ENCODE results near the gene CA9.

The CA9 gene

DNA sequence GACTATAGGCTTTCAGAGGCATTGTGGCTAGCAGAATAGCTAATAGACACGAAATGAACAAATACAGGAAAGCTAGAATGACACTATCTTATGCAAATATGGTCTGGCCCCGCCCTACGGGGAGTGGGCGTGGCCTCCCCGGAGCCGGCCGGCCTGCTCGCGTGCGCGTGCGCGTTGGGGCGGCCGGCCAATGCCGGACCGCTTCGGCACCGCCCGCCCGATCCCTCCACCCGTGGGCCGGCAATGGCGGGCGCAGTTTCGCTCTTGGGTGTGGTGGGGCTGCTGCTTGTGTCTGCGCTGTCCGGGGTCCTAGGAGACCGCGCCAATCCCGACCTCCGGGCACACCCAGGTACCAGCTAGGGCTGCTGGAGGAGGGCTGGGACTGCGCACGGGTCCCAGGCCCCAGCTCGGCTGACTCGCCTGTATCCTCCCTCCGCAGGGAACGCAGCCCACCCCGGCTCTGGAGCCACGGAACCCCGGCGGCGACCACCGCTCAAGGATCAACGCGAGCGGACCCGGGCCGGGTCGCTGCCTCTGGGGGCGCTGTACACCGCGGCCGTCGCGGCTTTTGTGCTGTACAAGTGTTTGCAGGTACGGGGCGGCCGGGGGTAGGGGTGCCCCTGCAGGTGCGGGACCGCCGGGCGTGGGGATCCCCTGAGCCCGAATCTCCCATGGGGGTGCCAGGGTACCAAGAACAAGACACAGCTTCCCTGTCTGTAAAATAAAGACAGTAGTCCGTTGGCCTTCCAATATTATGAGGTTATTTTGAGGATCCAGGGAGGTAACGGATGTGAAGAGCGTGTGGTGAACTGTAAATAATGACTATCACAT is 15.4 kb upstream of the CA9 start, which contains the start of gene CCDC107:
Gene CCDC107 (plus strand): TSS at position 156 of the 831 bp plus-strand sequence. CDS start 88 bp downstream, at position 244.
- Histone ChIP-seq H3K36me3 (ENCODE audit: insufficient read depth, low read length) (peaks cover 27% of the 10 kb centered on the region), H3K4me3 (peak within 1 kb of the TSS; percentile 90), H3K9me3 (ENCODE audit: low read depth, low read length) (no peaks in the 10 kb centered on the region), H3K27ac (peak within 1 kb of the TSS; percentile 97), H3K9ac (ENCODE audit: insufficient read length) (peak within 1 kb of the TSS; percentile 86)
- TF ChIP-seq FOXP2 (optimal IDR thresholded peaks at IDR 0.05; ENCODE audit: control extremely low read depth, extremely low read length, insufficient read depth) (no peak), EZH2 (IDR thresholded peaks at IDR 0.05) (no peak), POLR2AphosphoS5 (IDR thresholded peaks at IDR 0.05; ENCODE audit: borderline replicate concordance, low read depth, low read length) (peak; percentile 70)
- DNase-seq (ENCODE audit: low read depth, low spot score), result no peak

DNA sequence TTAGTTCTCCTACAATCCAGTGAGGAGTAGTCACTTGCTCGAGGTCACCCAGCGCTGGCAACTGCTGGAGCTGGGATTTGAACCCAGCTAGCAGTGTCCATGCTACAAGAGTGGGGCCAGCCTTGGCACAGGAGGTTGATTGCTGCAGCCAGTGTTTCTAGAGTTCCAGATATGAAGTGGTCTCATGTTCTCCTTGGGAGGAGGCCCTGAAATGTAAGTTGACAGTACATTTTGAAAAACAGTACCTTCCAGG is 14.8 kb upstream of the CA9 start:
- DNase-seq (ENCODE audit: low read depth, low spot score), result no peak
- H3K36me3 ChIP-seq (ENCODE audit: insufficient read depth, low read length), result peaks cover 27% of the 10 kb centered on the region
- no peaks in the 10 kb centered on the region for H3K9me3 ChIP-seq (ENCODE audit: low read depth, low read length)
- peak overlapping the region; percentile 90 for H3K4me3 ChIP-seq
- H3K9ac ChIP-seq (ENCODE audit: insufficient read length), result peak overlapping the region; percentile 86
- TF ChIP-seq FOXP2 (optimal IDR thresholded peaks at IDR 0.05; ENCODE audit: control extremely low read depth, extremely low read length, insufficient read depth), result no peak
- TF ChIP-seq POLR2AphosphoS5 (IDR thresholded peaks at IDR 0.05; ENCODE audit: borderline replicate concordance, low read depth, low read length), result no peak
- no peak for TF ChIP-seq EZH2 (IDR thresholded peaks at IDR 0.05)
- peak overlapping the region; percentile 38; the same call in 1 of the 2 replicates for H3K27ac ChIP-seq

DNA sequence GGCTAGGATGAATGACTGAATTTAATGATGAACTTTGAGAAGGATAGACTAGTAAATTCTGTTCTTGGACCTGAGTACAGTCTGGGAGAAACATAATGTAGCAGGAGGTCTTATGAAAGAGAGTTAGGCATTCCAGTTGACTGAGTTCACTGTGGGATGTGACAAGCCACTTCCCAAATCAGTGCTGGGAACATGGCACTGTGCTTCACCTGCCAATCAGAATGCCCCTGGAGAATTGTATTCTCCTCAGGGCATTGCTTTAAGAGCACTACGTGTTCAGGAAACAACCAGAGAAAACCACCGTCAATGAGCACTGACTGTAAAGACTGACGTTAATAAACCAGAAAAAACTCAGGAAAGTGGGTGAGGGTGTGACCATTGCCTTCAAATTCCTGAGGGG is 14.4 kb upstream of the CA9 start:
- Histone ChIP-seq H3K4me3 (peak overlapping the region; percentile 90), H3K9me3 (ENCODE audit: low read depth, low read length) (no peaks in the 10 kb centered on the region), H3K9ac (ENCODE audit: insufficient read length) (peak overlapping the region; percentile 86), H3K27ac (peak overlapping the region; percentile 38; the same call in 1 of the 2 replicates), H3K36me3 (ENCODE audit: insufficient read depth, low read length) (peaks cover 27% of the 10 kb centered on the region)
- TF ChIP-seq EZH2 (IDR thresholded peaks at IDR 0.05), result no peak
- TF ChIP-seq POLR2AphosphoS5 (IDR thresholded peaks at IDR 0.05; ENCODE audit: borderline replicate concordance, low read depth, low read length), result no peak; the same call in 1 of the 2 replicates
- no peak for TF ChIP-seq FOXP2 (optimal IDR thresholded peaks at IDR 0.05; ENCODE audit: control extremely low read depth, extremely low read length, insufficient read depth)
- DNase-seq (ENCODE audit: low read depth, low spot score), result no peak

DNA sequence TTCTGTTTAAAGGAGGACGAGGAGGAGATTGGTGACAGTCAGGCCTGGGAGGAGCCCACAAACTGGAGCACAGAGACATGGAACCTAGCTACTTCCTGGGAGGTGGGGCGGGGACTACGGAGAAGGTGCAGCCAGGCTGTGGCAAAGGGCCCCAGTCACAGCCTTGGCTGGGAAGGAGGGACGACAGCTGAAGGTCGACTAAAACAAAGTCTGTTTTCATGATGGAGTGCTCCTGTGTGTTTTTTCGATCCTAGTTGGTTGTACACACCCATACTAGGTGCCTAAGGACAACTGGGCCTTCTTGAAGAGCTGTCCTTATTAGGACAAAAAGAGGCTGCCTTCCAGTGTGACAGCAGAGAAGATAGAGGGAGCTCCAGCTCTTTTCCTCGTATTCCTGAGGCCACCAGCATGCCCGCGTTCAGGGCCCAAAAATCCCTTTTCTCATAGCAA is 12.7 kb upstream of the CA9 start:
- Histone ChIP-seq H3K27ac (no peak overlapping the region), H3K4me3 (no peak overlapping the region)
- TF ChIP-seq POLR2AphosphoS5 (IDR thresholded peaks at IDR 0.05; ENCODE audit: borderline replicate concordance, low read depth, low read length), result no peak
- no peak for TF ChIP-seq FOXP2 (optimal IDR thresholded peaks at IDR 0.05; ENCODE audit: control extremely low read depth, extremely low read length, insufficient read depth)

DNA sequence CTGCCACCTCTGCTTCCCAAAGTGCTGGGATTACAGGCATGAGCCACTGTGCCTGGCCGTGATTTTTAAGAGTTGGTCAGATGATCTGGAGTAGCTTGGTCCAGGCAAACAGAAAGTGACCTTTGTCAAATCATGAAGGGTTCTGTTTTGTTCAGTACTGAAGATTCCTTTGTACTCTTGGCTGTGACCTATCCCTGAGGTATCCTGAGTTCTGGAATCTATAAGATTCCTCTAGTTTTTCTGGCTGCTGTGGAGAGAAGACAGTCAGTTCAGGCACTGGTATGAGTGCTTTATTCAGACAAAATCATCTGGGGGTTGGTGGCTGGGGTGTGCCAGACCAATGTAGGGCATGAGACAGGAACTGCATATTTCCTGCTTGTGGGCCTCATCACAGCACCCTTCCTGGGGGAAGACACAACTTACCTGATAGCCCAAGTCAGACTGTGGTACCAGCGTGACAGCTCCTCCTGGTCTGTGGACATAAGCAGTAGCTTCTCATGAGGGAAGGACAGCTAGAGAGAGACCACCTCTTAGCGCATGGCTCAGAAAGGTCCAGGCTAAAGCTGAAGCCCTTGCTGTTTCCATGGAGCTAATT is 11.9 kb upstream of the CA9 start:
- no peak overlapping the region for H3K9ac ChIP-seq (ENCODE audit: insufficient read length)
- H3K27ac ChIP-seq, result no peak overlapping the region; the same call in 1 of the 2 replicates
- TF ChIP-seq POLR2AphosphoS5 (IDR thresholded peaks at IDR 0.05; ENCODE audit: borderline replicate concordance, low read depth, low read length) (no peak; the same call in 1 of the 2 replicates), FOXP2 (optimal IDR thresholded peaks at IDR 0.05; ENCODE audit: control extremely low read depth, extremely low read length, insufficient read depth) (no peak), EZH2 (IDR thresholded peaks at IDR 0.05) (no peak)
- H3K4me3 ChIP-seq, result no peak overlapping the region
- H3K9me3 ChIP-seq (ENCODE audit: low read depth, low read length), result no peaks in the 10 kb centered on the region
- peaks cover 27% of the 10 kb centered on the region for H3K36me3 ChIP-seq (ENCODE audit: insufficient read depth, low read length)
- DNase-seq (ENCODE audit: low read depth, low spot score), result no peak

More for the DNA sequence above, 12.7 kb upstream of the CA9 start:
- no peak overlapping the region for H3K9ac ChIP-seq (ENCODE audit: insufficient read length)
- no peaks in the 10 kb centered on the region for H3K9me3 ChIP-seq (ENCODE audit: low read depth, low read length)
- no peak for DNase-seq (ENCODE audit: low read depth, low spot score)
- H3K36me3 ChIP-seq (ENCODE audit: insufficient read depth, low read length), result peaks cover 27% of the 10 kb centered on the region

DNA sequence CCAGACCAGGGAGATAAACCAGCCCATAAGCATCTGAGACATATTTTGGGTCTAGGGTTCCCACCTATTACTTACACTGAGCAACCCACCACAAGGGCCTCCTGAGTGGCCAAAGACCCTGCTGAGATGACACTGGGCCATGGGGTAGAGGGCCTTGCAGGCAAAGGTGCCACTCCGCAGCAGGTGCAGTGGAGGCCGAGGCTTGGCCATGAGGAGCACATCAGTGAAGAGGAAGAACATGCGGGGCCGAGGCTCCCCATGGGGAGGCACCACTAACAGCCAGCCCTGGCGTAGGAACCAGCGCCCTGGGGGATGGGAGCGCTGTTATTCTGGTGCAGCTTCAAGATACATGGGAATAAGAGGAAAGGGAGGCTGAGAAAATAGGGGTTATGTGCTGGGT is 11.3 kb upstream of the CA9 start:
- no peaks in the 10 kb centered on the region for H3K9me3 ChIP-seq (ENCODE audit: low read depth, low read length)
- H3K27ac ChIP-seq, result no peak overlapping the region
- DNase-seq (ENCODE audit: low read depth, low spot score), result no peak
- no peak overlapping the region for H3K4me3 ChIP-seq
- no peak for TF ChIP-seq POLR2AphosphoS5 (IDR thresholded peaks at IDR 0.05; ENCODE audit: borderline replicate concordance, low read depth, low read length)
- H3K36me3 ChIP-seq (ENCODE audit: insufficient read depth, low read length), result peaks cover 27% of the 10 kb centered on the region
- H3K9ac ChIP-seq (ENCODE audit: insufficient read length), result no peak overlapping the region

DNA sequence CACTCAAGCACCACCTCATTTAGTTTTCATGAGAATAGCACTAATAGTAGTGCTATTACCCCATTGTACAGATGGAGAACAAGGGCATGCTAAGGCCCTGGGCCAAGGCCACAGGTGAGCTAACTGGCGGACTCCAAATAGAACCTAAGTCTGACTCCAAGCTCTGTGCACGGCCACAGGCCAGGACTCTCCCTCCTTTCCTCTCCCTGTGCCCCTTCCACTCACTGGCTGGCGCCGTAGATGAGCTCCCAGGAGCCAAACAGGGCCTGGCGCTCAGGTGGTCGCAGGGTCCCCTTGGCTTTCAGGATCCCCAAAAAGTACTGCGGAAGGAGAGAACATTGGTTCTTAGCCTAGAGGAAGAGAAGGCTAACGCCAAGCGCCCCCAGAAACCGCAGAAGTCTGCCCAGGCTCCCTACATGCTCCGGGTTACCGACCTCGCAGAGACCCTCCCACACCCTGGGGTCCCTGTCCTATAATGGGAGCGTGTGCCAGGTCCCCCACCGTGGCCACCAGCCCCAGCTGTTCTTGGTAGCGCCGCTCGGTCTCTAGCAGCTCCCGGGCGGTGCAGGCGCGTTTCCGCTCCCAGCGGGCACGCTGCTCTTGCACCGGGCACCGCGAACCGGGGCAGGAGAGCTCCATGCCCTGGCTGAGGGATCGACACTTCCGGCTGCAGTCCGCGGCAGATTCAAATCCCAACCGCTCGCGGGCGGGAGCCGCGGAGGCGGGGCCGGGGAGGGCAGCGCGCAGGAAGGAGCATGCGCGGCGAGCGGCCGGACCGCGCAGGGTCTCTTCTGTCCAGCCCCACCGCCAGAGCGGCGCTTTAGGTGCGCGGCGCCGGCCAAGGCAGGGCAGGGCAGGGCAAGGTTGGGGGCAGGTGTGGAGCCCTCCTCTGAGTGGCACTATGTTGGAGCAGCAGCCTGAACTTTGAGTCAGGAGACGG is 8.9 kb upstream of the CA9 start, which contains the start of gene ARHGEF39:
Gene ARHGEF39 (minus strand): TSS at position 665 of the 940 bp plus-strand sequence. CDS start 26 bp downstream, at position 639.
- no peak for DNase-seq (ENCODE audit: low read depth, low spot score)
- Histone ChIP-seq H3K9me3 (ENCODE audit: low read depth, low read length) (no peaks in the 10 kb centered on the region), H3K9ac (ENCODE audit: insufficient read length) (peak within 1 kb of the TSS; percentile 87), H3K4me3 (peak within 1 kb of the TSS; percentile 95), H3K27ac (peak within 1 kb of the TSS; percentile 70), H3K36me3 (ENCODE audit: insufficient read depth, low read length) (peaks cover 27% of the 10 kb centered on the region)
- TF ChIP-seq FOXP2 (optimal IDR thresholded peaks at IDR 0.05; ENCODE audit: control extremely low read depth, extremely low read length, insufficient read depth) (peak; percentile 30), EZH2 (IDR thresholded peaks at IDR 0.05) (no peak), POLR2AphosphoS5 (IDR thresholded peaks at IDR 0.05; ENCODE audit: borderline replicate concordance, low read depth, low read length) (peak; percentile 86)

DNA sequence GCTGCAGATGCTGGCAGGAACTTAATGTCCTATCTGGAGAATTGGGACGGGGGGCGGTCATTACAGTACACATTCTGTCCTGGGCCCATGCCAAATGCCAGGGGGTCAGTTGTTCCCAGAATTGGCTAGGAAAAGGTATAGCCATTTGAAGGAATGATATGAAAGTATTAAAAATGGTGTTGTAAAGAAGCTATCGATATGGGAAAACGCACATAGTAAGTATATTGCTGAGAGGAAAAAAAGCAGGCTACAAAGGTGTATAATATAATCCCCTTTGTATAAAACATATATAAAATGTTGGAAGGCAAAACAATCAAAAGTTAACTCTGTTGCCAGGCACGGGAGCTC is 8.3 kb upstream of the CA9 start:
- H3K4me3 ChIP-seq, result peak overlapping the region; percentile 95
- TF ChIP-seq EZH2 (IDR thresholded peaks at IDR 0.05) (no peak), FOXP2 (optimal IDR thresholded peaks at IDR 0.05; ENCODE audit: control extremely low read depth, extremely low read length, insufficient read depth) (no peak), POLR2AphosphoS5 (IDR thresholded peaks at IDR 0.05; ENCODE audit: borderline replicate concordance, low read depth, low read length) (no peak)
- DNase-seq (ENCODE audit: low read depth, low spot score), result no peak
- H3K9me3 ChIP-seq (ENCODE audit: low read depth, low read length), result no peaks in the 10 kb centered on the region
- peaks cover 25% of the 10 kb centered on the region for H3K36me3 ChIP-seq (ENCODE audit: insufficient read depth, low read length)
- H3K9ac ChIP-seq (ENCODE audit: insufficient read length), result peak overlapping the region; percentile 87
- no peak overlapping the region for H3K27ac ChIP-seq
